Pulmonary artery endothelial cell (primary cell): ENCODE results near the gene PPM1J. TPM values are rescaled to one million over a fixed set of nuclear protein-coding genes. Genes with fewer than 3 reads are reported as not detected.

Source experiments
- total RNA-seq: library from RNA; depleted of rRNA; stranded (reverse); fragments of >200 nt; gene quantifications from 2 replicates; pipeline ENCODE4 v1.2.3, GENCODE V29; 2014

Gene PPM1J
- total RNA-seq, 1 donor from 2014 or later: 1.8 TPM

Other genes starting within 250 kb of the PPM1J start
- gene WNT2B, start 206.4 kb downstream of the PPM1J start, total RNA-seq: 1.3 and 1.9 TPM in 2 replicates
- 17.5 and 18.9 TPM in 2 replicates for gene ST7L, start 96.2 kb downstream of the PPM1J start, total RNA-seq
- 263 and 306 TPM in 2 replicates for gene CAPZA1, start 95.5 kb downstream of the PPM1J start, total RNA-seq
- 40.8 and 60.3 TPM in 2 replicates for gene MOV10, start 40.7 kb downstream of the PPM1J start, total RNA-seq
- gene RHOC, start 8.2 kb downstream of the PPM1J start, total RNA-seq: 919 and 1,091 TPM in 2 replicates
- gene SLC16A1, start 240.9 kb upstream of the PPM1J start, total RNA-seq: 144 and 164 TPM in 2 replicates